GM21576 (cell line): ENCODE results near the gene TMSB4X.
"Not testable (repeated sequence)": the region's sequence is repeated elsewhere in the genome, so short reads cannot be mapped to it uniquely, and the experiment has no call there.

Source experiments
- ATAC-seq: cut with Tn5 transposase; IDR thresholded peaks from one replicate; pipeline ENCODE4 v1.9.1; 2021; ENCODE audit warnings: mild to moderate bottlenecking, moderate library complexity; ENCODE audit not compliant: unreplicated experiment

TMSB4X gene

DNA sequence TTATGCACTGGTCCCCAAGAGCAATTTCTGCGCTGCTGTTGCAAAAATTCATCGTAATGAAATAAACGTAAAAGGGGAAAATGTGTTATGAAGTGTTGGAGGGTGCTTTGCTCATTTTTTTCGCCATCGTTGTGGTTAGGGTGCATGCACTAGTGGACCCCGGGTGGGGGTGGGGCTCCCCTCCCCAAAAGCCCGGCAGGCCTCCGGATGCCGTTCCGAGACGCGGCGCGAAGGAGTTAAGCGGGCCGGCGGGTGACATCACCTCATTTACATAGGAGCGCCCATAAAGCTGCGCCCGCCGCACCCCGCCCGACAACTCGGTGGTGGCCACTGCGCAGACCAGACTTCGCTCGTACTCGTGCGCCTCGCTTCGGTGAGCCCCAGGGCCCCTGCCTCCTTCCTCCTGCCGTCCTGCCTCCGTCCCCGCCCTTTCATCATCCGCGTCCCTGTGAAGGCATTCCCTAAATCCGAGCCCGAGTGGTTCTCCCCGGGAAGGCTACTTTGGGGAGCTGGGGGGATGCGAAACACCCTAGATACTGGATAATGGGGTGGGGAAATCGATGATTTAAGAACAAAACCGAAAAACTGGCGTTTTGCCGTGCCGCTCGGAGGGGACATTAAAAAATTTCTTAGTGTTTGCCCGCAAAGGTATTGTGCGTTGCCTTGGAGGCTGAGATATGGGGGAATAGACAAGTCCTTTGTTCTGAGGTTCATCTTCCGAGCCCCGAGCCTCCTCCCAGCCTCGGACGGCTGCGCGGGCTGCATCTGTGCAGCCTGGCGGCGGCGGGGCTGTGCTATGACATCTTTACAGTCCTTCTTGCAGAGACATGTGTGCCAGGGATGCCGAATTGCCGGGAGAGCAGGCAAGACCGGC, at the start of gene TMSB4X:
TSS of gene TMSB4X (plus strand) at position 315 of the 874 bp plus-strand sequence.
- ATAC-seq: peak; percentile 37

DNA sequence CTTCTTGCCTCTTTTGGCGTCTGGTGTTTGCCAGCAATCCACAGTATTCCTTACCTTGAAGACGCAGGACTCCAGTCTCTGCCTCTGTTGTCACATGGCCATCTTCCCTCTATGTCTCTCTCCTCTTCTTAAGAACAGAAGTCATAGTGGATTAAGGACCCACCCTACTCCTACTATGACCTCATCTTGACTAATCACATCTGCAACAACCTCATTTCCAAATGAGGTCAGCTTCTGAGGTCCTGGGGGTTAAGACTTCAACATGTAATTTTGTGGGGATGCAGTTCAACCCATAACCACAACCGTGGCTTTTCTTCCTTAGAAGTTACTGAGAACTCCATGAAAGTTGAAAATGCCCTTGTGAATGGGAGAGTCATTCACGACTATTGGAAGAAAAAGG, 45.2 kb upstream of the TMSB4X start:
- ATAC-seq: no peak

DNA sequence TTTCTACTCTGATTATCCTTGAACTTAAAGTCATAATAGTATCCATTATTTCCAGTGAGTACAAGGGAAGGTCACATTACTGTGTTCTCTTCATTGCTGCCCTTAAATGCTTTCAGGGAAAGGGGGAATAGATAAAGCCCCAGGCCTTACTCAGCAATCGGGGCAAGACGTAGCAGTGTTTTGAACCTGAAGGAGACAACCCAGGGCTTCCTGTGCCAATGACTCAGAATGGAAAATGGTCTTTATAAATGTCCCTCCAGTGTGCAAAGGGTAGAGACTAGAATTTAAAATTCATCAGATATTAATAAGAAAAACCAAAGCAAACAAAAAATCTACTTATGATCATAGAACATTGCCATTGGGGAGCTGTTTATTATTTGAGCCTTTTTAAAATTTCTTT, 44.8 kb upstream of the TMSB4X start:
- ATAC-seq: no peak

DNA sequence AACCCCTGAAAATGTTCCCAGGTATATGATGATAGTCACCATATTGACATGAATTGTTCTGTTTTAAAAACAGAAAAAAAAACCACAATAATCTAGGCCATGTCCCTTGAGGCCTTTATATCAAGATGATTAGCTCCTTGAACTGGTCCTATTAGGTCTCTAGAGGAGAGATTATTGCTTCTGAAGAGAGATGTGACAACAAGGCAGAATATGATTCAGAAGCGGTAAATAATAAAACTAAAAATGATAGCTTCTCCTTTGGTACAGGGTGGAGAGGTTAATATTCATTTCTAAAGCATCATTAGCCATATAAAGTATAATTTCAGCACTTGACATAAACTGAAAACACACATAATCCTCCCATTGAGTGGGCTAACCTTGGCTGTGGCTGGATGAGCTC, 42.7 kb upstream of the TMSB4X start:
- no peak for ATAC-seq

DNA sequence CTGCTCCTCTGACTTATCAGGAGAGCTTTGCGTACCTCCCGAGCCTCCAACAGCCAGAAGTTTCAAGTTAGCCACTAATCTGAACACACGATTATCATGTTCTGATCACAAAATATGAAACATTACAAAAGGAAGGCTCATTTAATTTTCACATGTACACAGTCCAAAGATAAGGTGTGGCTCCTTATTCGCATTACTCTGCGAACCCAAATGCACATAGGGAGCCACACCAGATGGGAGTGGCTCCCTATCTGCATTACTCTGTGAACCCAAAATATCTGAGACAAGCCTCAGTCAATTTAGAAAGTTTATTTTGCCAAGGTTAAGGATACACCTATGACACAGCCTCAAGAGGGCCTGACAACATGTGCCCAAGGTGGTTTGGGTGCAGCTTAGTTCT, 40.1 kb upstream of the TMSB4X start:
- ATAC-seq: no peak

DNA sequence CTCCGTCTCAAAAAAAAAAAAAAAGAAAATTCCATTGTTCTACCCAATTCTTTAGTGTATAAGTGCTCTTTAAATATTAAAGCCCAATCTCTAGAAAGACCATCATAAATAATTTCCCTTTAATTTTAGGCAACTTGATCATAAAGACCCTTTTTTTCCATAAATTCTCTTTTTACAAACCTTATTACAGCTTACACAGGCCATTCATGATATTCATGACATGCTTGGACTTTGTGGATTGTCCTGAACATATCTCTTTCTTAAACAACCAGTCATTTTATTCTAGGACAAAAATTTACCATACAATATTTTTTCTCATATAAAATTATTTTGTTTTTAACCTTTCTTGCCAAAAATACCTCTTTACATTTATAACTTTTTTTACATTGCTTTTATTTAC, 38.0 kb upstream of the TMSB4X start:
- no peak for ATAC-seq

DNA sequence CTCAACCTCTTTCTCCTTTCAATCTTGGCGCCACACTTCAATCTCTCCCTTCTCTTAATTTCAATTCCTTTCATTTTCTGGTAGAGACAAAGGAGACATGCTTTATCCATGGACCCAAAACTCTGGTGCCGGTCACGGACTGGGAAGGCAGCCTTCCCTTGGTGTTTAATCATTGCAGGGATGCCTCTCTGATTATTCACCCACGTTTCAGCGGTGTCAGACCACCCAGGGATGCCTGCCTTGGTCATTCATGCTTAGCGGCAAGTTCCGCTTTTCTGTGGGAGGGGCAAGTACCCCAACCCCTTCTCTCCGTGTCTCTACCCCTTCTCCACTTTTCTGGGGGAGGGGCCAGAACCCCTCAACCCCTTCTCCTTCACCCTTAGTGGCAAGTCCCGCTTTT, 34.4 kb upstream of the TMSB4X start:
- ATAC-seq: not testable (repeated sequence)

DNA sequence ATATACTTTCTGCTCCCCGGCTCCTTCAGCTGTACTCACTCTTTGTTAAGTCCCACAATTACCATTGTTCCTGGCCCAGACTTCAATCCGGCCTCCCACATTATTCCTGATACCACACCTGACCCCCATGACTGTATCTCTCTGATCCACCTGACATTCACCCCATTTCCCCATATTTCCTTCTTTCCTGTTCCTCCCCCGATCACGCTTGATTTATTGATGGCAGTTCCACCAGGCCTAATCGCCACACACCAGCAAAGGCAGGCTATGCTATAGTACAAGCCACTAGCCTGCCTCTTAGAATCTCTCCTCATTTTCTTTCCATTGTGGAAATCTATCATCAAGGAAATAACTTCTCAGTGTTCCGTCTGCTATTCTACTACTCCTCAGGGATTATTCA, 31.3 kb upstream of the TMSB4X start:
- not testable (repeated sequence) for ATAC-seq

DNA sequence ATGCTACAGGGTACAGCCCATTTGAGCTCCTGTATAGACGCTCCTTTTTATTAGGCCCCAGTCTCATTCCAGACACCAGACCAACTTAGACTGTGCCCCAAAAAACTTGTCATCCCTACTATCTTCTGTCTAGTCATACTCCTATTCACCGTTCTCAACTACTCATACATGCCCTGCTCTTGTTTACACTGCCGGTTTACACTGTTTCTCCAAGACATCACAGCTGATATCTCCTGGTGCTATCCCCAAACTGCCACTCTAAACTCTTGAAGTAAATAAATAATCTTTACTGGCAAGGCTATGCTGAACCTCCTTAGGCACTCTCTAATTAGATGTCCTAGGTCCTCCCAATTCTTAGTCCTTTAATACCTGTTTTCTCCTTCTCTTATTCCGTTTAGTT, 30.5 kb upstream of the TMSB4X start:
- ATAC-seq: not testable (repeated sequence)

DNA sequence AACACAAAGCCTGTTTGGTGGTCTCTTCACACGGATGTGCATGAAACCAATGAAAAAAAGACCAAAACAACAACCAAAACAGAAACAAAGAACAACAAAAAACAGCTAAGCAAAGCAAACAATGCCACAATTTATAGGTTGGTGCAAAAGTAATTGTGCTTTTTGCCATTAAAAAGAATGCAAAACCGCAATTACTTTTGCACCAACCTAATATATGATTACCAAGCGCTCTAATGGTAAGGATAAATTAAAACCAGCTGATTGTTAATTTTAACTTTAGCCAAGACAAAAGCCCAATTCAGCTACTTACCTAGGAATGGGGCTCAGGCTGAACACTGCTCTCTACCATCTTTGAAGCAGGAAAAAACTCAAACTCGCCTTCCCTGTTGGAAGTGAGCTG, 29.4 kb upstream of the TMSB4X start:
- ATAC-seq: no peak

DNA sequence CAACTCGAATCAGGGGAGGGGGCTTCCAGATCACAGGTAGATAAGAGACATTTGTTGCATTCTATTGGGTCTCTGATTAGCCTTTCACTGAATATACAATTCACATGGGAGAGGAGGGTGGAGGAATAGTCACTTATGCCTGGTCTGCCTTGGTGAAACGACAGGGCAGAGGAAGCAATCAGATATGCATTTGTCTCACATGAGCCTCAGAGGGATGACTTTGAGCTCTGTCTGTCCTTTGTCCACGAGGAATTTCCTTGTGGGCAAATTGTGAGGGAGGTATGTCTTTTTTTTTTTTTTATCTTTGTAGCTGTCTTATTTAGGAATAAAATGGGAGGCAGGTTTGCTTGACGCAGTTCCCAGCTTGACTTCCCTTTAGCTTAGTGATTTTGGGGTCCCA, 28.5 kb upstream of the TMSB4X start:
- ATAC-seq: no peak

DNA sequence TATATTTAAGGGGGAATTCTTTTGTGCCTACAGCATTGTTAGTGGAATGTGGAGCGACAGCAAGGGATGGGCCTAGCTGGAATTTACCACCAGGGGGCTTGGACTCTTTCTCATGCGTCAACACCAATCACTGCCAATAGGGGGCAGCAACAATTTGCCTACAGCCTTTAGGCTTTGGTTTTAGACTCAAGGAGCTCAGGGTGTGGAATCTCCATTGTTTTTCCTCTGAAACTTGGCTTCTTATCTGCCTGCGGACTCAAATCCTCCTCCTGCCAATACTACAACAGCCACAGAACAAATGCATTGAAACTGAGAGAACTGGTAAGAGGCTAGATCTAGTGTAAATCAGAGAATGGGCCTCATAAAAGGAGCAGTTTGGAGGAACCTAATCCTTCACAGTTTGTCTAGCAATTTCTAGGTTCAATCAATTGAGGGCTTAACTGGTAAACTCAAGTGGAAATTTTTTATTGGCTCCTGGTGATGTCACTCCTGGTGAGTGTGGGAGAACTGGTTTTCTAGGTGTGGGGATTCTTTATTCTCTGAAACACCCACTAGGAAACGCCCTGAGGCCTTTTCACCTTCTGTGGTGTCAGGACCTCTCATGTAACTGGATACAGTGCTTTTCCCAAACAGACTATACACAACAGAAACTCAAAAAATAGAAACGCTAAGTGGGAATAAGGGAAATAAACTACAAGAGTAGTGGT, 27.9 kb upstream of the TMSB4X start:
- ATAC-seq: peak; percentile 31

DNA sequence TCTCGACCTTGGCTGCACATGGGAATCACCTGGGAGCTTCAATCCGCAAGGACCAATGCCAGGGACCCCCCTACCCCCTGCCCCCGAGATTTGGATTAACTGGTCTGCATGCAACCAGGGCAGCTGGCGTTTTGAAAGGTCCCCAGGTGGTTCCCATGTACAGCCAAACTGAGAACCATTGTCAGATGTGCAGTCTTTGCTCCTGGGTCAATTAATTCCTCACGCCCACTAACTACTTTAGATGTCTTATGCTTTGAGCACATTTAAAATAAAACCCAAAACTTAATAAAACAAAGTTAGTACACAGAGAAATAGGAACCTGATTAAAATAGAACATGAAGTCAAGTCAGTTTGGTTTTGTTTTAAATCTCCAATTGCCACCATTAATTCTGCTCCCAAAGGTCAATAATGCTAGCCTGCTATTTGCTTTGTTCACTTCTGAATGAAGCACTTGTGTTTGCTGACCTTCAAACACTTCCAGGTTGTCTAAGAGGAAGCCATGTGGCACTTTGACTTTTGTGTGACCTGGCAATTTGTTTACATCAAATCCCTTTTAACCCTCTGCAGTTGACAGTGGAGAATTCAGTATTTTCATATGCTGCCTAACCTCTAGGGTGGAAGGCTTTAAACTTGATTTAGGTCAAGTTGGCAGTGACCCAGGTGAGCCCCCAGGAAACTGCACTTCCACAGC, 27.2 kb upstream of the TMSB4X start:
- no peak for ATAC-seq

DNA sequence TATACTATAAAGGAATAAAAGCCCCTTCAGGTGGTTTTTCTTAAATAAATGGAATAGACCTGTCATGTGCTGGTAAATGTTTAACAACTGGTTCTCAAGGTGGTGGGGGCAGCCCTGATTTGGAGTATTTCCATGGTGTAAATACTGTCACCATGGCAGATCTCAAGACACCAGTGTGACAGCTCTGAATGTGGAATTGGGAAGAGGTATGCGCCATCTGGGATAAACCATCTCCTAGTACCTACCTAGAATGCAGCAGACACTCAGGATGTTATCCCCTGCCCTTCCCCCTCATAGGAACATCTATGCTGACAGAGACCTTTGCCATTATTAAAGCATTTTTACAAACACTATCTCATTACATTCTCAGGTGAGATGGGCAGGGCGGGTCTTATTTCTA, 26.4 kb upstream of the TMSB4X start:
- no peak for ATAC-seq

DNA sequence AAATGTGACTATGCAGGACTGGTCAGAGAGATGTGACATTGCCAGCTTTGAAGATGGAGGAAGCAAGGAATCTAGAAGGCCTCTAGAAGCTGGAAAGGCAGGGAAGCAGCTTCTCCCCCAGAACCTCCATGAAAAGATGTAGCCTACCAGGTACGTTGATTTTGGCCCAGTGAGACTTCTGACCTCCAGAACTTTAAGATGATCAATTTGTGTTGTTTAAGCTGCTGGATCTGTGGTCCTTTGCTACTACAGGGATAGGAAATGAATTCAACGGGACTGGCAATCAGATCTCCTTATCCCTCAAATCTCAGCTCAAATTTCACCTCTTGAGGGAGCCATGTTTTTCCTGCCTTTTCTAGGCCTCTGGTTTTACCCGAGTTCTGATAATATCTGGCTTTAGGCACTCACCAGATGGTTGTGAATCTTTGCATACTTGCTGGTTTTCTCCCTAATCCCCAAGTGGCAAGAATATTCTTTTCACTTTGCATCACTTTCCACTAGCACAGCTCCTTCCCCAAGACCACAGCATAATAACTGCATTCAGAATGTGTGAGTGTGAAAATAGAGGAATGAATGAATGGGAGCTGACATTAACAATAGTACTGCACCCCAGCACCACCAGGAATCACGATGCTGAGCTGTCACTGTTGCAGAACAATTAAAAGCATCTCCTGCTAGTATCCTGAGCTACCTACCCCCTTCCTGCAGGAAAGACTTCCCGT, 25.5 kb upstream of the TMSB4X start:
- ATAC-seq: no peak

DNA sequence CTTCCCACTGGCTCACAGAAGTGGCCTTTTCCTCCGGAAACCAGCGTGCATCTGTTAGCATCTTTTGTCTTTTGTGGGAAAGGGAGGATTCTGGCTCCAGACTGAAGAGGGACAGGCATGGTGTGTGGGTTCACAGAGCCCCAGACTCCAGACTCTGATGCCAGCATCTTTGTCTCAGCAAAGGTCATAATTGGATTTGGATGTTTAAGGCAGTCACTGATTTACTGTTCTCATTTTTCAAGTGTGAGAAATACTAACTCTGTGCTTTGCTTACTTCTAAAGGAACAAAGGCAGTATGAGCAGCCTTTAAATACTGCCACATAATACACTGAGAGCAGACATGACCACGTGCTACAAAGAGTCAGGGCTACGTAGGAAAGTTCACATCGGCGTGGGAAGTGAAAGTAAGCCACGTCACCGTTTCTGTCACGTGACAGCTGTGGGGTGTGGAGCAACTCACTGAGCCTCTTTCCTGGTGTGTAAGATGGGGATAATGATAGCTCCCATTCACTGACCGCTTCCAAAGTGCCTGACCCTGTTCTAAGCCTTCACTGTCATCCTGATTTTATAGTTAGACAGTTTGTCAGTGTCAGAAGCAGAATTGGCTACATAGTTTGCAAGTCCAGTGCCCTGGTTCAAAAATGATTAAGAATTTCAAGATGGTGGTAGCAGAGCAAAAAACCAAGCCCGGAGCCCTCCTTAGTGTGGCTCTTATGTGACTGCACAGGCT, 24.8 kb upstream of the TMSB4X start:
- peak; percentile 59 for ATAC-seq

DNA sequence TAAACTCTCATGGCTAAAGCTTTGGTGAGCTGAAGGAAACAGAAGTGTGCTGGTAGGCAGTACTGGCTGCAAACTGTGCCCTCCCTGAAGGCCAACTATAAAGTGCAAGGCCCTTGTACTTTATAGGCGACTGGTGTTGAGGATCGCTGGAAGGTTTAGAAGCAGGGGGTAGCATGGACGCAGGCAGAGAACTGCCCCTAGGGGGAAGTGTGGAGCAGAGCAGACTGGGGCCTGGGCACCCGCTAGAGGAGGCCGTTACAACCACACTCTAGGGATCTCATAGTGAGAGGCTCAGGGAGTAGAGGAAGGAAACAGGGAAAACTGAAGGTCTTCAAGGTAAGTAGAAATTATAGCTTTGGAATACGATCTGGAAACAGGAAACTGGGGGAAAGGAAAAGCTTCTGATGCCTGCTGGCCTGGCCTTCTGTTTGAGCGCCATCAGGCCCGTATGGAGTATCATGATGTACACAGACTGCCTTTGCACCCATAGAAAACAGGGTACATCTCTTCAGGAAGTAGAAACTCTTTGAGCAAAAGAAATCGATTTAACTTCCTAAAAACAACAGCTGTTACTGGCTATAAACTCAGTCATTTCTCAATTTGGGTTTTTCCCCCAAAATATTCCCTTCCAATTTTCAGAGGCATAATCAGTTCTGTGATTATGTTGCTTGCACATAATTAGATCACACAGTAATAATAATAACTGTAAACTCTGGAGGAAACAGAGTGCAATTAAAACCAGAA, 23.9 kb upstream of the TMSB4X start:
- ATAC-seq: peak; percentile 46

DNA sequence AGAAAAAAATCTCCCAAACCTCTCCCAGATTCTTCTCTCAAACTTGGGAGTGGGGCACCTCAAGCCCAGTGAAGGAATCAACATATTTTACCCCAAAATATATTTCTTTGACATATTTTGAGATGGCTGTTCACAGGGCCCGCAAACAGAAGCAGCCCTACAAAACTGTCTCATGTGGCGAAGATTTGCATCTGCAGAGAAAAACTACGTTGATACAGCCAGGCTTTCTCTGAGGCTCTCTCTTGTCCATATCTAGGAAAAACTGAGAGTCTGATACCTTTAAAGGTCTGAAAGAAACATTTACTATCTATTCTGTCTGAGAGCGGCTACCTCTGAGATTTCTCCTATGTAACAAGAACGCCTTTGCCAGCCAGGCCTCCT, 23.3 kb upstream of the TMSB4X start:
- ATAC-seq: no peak

DNA sequence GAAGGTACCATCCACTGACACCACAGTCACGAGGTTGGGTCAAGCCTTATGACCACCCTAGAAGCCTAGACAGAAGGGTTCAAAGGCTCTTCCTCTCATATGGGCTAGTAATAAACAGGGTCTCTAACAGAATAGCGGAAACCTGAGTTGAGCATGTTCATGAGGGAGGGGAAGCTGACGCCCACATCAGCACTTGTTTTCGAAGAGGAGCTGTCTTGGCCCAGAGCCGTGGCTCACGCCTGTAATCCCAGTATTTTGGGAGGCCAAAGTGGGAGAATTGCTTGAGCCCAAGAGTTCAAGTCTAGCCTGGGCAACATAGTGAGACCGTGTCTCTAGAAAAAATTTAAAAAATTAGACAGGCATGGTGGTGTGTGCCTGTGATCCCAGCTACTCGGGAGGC, 21.5 kb upstream of the TMSB4X start:
- ATAC-seq: no peak

DNA sequence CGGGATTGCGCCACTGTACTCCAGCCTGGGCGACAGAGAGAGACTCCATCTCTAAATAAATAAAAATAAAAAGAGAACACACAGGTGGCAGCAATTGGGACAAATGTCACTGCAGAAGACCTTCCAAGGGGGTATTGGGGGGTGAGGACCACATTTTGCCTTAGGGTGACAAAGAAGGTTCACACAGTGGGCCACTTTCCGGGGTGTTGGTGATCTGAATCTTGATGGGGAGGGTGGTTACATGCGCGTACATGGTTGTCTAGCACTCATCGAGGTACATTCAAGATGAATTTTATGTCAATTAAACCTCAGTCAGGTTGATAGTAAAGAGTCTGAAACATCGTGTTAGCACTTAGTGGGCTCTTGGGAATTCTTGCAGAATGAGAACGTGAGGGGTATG, 20.5 kb upstream of the TMSB4X start:
- no peak for ATAC-seq
